WTC11 (cell line): ENCODE measurements around the gene MON2. TPM values are rescaled to one million over a fixed set of nuclear protein-coding genes. Genes with fewer than 3 reads are reported as not detected.

Source experiments
- ATAC-seq: fragments of 200-7000 bp; cut with Tn5 transposase; 2 replicates; pipeline ENCODE4 v1.10.0; 2021; ENCODE audit warnings: mild to moderate bottlenecking, moderate library complexity
- CTCF ChIA-PET: fragments of 300-600 bp; sonication (Branson Sonifier 250); formaldehyde crosslinking; loops from one replicate; lab custom pipeline; 2021; ENCODE audit warnings: antibody characterized with exemption; lab: Charles Lee
- POLR2A ChIA-PET: fragments of 350-600 bp; sonication (Branson Sonifier 250); formaldehyde crosslinking; loops from one replicate; lab custom pipeline; 2021; ENCODE audit warnings: antibody characterized with exemption; lab: Charles Lee
- DNase-seq: peaks from one replicate; pipeline ENCODE4 v3.0.0; 2021; ENCODE audit warnings: low spot score
- H3K27ac Mint-ChIP-seq: 2 replicates; pipeline ENCODE4 v1.8.0; 2021; ENCODE audit warnings: mixed read lengths
- H3K27me3 Mint-ChIP-seq: 2 replicates; pipeline ENCODE4 v1.8.0; 2021; ENCODE audit warnings: low read depth, mild to moderate bottlenecking, moderate library complexity, mixed read lengths
- H3K36me3 Mint-ChIP-seq: 2 replicates; pipeline ENCODE4 v1.8.0; 2021; ENCODE audit warnings: mixed read lengths
- H3K4me1 Mint-ChIP-seq: 2 replicates; pipeline ENCODE4 v1.8.0; 2022; ENCODE audit warnings: mixed read lengths
- H3K4me3 Mint-ChIP-seq: 2 replicates; pipeline ENCODE4 v1.8.0; 2021; ENCODE audit warnings: mild to moderate bottlenecking, moderate library complexity, mixed read lengths
- H3K9me3 Mint-ChIP-seq: 2 replicates; pipeline ENCODE4 v1.8.0; 2021; ENCODE audit warnings: mixed read lengths
- ESRRA ChIP-seq: sonication (generic); formaldehyde crosslinking; IDR thresholded peaks from 2 replicates; pipeline ENCODE4 v1.8.1; 2022; ENCODE audit warnings: mild to moderate bottlenecking, missing genetic modification reagents, borderline replicate concordance
- GABPB1 ChIP-seq: sonication (generic); formaldehyde crosslinking; IDR thresholded peaks from 2 replicates; pipeline ENCODE4 v1.8.1; 2023; ENCODE audit warnings: mild to moderate bottlenecking, missing genetic modification reagents
- SMAD3 ChIP-seq: sonication (generic); formaldehyde crosslinking; IDR thresholded peaks from 2 replicates; pipeline ENCODE4 v1.8.0; 2022; ENCODE audit warnings: missing genetic modification reagents, mild to moderate bottlenecking, borderline replicate concordance
- SP1 ChIP-seq: sonication (generic); formaldehyde crosslinking; conservative IDR thresholded peaks from 2 replicates; pipeline ENCODE4 v1.8.1; 2022; ENCODE audit warnings: missing genetic modification reagents
- TCF7 ChIP-seq: sonication (generic); formaldehyde crosslinking; IDR thresholded peaks from 2 replicates; pipeline ENCODE4 v1.8.0; 2022; ENCODE audit warnings: mild to moderate bottlenecking, low read depth, missing genetic modification reagents, moderate library complexity
- ZNF263 ChIP-seq: sonication (generic); formaldehyde crosslinking; IDR thresholded peaks from 2 replicates; pipeline ENCODE4 v1.8.1; 2022; ENCODE audit warnings: low read depth, mild to moderate bottlenecking, moderate library complexity, missing genetic modification reagents
- ZNF317 ChIP-seq: sonication (generic); formaldehyde crosslinking; IDR thresholded peaks from 2 replicates; pipeline ENCODE4 v1.8.1; 2023; ENCODE audit warnings: low read depth, mild to moderate bottlenecking, moderate library complexity, missing genetic modification reagents, borderline replicate concordance
- ZNF416 ChIP-seq: fragments of 250-450 bp; sonication (Bioruptor Pico); IDR thresholded peaks from 2 replicates; pipeline ENCODE4 v1.9.0; 2021; ENCODE audit warnings: mild to moderate bottlenecking, inconsistent platforms
- total RNA-seq: library from RNA; stranded (reverse); gene quantifications from 3 replicates; pipeline ENCODE4 v1.2.3, GENCODE V29; 2021
- TF ChIP-seq, protein P1 (sequence below): fragments of 250-450 bp; sonication (Bioruptor Pico); conservative IDR thresholded peaks from 2 replicates; pipeline ENCODE4 v1.9.0; 2021; ENCODE audit warnings: mild to moderate bottlenecking
- TF ChIP-seq, protein P2 (sequence below): sonication (generic); formaldehyde crosslinking; IDR thresholded peaks from 2 replicates; pipeline ENCODE4 v1.8.1; 2023; ENCODE audit warnings: mild to moderate bottlenecking, missing genetic modification reagents, moderate library complexity
- TF ChIP-seq, protein P3 (sequence below): sonication (generic); formaldehyde crosslinking; conservative IDR thresholded peaks from 2 replicates; pipeline ENCODE4 v1.8.1; 2023; ENCODE audit warnings: mild to moderate bottlenecking, low read depth, missing genetic modification reagents, moderate library complexity
- TF ChIP-seq, protein P4 (sequence below): sonication (generic); formaldehyde crosslinking; IDR thresholded peaks from 2 replicates; pipeline ENCODE4 v1.8.0; 2022; ENCODE audit warnings: mild to moderate bottlenecking, missing genetic modification reagents
- TF ChIP-seq, protein P5 (sequence below): fragments of 250-450 bp; sonication (Bioruptor Pico); IDR thresholded peaks from 2 replicates; pipeline ENCODE4 v1.9.0; 2021; ENCODE audit warnings: mild to moderate bottlenecking
- TF ChIP-seq, protein P6 (sequence below): sonication (generic); formaldehyde crosslinking; IDR thresholded peaks from 2 replicates; pipeline ENCODE4 v1.8.1; 2022; ENCODE audit warnings: low read depth, missing genetic modification reagents, borderline replicate concordance
- TF ChIP-seq, protein P7 (sequence below): sonication (generic); formaldehyde crosslinking; conservative IDR thresholded peaks from 2 replicates; pipeline ENCODE4 v1.8.1; 2022; ENCODE audit warnings: mild to moderate bottlenecking, missing genetic modification reagents

Gene MON2
- total RNA-seq, 1 experiment from 2014 or later, result 25.8 TPM

DNA sequence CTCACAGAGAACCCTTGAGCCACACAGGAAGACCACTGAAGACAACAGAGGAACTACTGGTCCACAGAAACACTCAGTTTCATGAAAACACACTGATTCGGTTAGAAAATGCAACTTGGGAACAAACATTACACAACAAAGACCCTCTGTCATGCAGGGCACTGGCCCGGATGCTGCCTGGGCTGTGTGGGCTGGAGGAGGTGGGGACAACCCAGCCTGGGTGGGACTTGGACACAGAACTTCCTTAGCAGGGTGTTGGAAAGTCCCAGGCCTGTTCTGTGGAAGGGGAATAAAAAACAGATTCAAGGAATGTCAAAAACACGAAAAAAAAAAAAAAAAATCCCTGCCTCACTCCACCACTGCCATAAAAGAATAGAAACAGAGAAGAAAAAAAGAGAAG is 181.0 kb downstream of the MON2 start:
- no peak for TF ChIP-seq ZNF416 (CRISPR knock-in tag)
- TF ChIP-seq, all 79 proteins: peak for 0
- peaks cover 69% of the 10 kb centered on the region for H3K4me1 Mint-ChIP-seq
- peaks cover 37% of the 10 kb centered on the region for H3K36me3 Mint-ChIP-seq
- ATAC-seq, result peak; percentile 72
- H3K27ac Mint-ChIP-seq, result no peak overlapping the region
- POLR2A ChIA-PET, result interaction anchor here (1.5 kb wide), 1 partner anchor 58 kb away, joined by 3 read pairs; no protein-coding TSS in a partner anchor
- CTCF ChIA-PET, result no interaction called here
- no peak for DNase-seq
- no peaks in the 10 kb centered on the region for H3K9me3 Mint-ChIP-seq
- H3K27me3 Mint-ChIP-seq, result peaks cover 37% of the 10 kb centered on the region
- no peak overlapping the region for H3K4me3 Mint-ChIP-seq

DNA sequence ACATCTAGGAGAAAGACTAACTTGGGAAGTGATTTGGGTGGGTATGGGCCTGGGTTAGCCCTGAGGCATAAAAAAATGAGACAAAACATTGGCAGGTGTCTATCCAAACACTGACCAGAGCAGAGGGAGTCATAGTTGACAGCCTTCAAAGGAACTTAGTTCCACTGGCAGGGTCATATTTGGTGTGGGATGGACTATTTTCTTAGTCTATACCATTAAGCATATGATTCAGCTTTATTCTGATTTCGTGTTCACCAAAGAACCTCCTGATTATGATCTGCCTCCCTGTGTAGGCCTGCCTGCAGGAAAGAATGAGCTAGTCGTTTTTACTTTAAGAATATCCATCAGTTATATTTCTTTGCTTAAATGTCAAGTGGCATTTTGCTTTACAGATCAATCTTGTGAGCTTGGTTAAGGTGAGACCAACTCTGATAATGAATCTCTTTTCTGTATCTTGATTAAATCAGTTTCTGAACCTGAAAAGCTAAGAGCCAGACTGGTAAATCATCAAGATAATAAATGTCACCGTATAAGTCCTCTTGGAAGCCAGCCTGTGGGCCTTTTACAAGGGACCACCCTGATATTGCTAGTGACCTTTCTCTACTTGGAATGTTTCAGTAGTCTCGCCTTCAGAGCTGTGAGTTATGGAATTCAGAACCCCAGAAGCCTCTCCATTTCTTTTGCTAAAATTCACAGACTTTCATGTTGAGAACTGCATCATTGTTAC is 182.9 kb downstream of the MON2 start:
- ATAC-seq, result no peak
- TF ChIP-seq SMAD3 (CRISPR knock-in tag), result no peak
- TF ChIP-seq, protein P1, sequence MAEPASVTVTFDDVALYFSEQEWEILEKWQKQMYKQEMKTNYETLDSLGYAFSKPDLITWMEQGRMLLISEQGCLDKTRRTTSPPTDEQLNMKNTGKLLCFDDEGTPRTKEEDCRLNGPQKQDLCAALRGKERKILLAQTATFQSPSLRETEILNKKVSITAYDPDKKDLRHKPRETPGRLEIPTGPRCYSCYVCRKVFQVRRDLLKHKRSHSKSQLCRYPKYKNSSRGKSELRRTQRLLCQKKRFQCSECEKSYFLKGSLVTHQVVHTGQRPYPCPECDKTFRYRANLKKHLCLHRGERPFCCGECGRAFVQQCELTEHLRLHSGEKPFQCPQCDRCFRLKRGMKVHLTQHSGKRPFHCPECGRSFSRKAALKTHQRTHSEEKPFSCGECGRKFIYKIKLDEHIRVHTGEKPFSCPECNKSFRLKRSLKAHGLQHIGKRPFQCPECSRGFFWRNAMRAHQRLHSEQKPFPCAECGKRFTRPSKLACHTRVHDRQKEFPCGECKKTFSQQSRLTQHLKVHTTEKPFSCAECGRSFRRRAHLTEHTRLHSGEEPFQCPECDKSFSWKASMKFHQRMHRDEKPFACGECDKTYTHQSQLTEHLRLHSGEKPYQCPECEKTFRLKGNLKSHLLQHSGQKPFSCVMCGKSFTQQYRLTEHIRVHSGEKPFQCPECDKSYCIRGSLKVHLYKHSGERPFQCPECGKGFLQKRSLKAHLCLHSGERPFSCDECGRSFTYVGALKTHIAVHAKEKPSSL (CRISPR knock-in tag), result no peak
- no peak for TF ChIP-seq SP1
- TF ChIP-seq, protein P2, sequence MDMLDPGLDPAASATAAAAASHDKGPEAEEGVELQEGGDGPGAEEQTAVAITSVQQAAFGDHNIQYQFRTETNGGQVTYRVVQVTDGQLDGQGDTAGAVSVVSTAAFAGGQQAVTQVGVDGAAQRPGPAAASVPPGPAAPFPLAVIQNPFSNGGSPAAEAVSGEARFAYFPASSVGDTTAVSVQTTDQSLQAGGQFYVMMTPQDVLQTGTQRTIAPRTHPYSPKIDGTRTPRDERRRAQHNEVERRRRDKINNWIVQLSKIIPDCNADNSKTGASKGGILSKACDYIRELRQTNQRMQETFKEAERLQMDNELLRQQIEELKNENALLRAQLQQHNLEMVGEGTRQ (CRISPR knock-in tag), result no peak
- TF ChIP-seq, protein P3, sequence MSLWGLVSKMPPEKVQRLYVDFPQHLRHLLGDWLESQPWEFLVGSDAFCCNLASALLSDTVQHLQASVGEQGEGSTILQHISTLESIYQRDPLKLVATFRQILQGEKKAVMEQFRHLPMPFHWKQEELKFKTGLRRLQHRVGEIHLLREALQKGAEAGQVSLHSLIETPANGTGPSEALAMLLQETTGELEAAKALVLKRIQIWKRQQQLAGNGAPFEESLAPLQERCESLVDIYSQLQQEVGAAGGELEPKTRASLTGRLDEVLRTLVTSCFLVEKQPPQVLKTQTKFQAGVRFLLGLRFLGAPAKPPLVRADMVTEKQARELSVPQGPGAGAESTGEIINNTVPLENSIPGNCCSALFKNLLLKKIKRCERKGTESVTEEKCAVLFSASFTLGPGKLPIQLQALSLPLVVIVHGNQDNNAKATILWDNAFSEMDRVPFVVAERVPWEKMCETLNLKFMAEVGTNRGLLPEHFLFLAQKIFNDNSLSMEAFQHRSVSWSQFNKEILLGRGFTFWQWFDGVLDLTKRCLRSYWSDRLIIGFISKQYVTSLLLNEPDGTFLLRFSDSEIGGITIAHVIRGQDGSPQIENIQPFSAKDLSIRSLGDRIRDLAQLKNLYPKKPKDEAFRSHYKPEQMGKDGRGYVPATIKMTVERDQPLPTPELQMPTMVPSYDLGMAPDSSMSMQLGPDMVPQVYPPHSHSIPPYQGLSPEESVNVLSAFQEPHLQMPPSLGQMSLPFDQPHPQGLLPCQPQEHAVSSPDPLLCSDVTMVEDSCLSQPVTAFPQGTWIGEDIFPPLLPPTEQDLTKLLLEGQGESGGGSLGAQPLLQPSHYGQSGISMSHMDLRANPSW (CRISPR knock-in tag), result no peak
- no peak for TF ChIP-seq ZNF317 (CRISPR knock-in tag)
- TF ChIP-seq, protein P4, sequence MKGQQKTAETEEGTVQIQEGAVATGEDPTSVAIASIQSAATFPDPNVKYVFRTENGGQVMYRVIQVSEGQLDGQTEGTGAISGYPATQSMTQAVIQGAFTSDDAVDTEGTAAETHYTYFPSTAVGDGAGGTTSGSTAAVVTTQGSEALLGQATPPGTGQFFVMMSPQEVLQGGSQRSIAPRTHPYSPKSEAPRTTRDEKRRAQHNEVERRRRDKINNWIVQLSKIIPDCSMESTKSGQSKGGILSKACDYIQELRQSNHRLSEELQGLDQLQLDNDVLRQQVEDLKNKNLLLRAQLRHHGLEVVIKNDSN, result no peak
- no peak for TF ChIP-seq TCF7 (CRISPR knock-in tag)
- TF ChIP-seq, protein P5, sequence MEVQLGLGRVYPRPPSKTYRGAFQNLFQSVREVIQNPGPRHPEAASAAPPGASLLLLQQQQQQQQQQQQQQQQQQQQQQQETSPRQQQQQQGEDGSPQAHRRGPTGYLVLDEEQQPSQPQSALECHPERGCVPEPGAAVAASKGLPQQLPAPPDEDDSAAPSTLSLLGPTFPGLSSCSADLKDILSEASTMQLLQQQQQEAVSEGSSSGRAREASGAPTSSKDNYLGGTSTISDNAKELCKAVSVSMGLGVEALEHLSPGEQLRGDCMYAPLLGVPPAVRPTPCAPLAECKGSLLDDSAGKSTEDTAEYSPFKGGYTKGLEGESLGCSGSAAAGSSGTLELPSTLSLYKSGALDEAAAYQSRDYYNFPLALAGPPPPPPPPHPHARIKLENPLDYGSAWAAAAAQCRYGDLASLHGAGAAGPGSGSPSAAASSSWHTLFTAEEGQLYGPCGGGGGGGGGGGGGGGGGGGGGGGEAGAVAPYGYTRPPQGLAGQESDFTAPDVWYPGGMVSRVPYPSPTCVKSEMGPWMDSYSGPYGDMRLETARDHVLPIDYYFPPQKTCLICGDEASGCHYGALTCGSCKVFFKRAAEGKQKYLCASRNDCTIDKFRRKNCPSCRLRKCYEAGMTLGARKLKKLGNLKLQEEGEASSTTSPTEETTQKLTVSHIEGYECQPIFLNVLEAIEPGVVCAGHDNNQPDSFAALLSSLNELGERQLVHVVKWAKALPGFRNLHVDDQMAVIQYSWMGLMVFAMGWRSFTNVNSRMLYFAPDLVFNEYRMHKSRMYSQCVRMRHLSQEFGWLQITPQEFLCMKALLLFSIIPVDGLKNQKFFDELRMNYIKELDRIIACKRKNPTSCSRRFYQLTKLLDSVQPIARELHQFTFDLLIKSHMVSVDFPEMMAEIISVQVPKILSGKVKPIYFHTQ (CRISPR knock-in tag), result no peak
- no peak for TF ChIP-seq ESRRA (CRISPR knock-in tag)
- TF ChIP-seq ZNF263, result no peak
- TF ChIP-seq GABPB1, result no peak
- TF ChIP-seq, protein P6, sequence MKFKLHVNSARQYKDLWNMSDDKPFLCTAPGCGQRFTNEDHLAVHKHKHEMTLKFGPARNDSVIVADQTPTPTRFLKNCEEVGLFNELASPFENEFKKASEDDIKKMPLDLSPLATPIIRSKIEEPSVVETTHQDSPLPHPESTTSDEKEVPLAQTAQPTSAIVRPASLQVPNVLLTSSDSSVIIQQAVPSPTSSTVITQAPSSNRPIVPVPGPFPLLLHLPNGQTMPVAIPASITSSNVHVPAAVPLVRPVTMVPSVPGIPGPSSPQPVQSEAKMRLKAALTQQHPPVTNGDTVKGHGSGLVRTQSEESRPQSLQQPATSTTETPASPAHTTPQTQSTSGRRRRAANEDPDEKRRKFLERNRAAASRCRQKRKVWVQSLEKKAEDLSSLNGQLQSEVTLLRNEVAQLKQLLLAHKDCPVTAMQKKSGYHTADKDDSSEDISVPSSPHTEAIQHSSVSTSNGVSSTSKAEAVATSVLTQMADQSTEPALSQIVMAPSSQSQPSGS (CRISPR knock-in tag), result no peak
- TF ChIP-seq, protein P7, sequence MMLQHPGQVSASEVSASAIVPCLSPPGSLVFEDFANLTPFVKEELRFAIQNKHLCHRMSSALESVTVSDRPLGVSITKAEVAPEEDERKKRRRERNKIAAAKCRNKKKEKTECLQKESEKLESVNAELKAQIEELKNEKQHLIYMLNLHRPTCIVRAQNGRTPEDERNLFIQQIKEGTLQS (CRISPR knock-in tag), result no peak
- no peak for DNase-seq
- Mint-ChIP-seq H3K27me3 (peaks cover 54% of the 10 kb centered on the region), H3K27ac (no peak overlapping the region), H3K36me3 (peaks cover 37% of the 10 kb centered on the region), H3K9me3 (no peaks in the 10 kb centered on the region), H3K4me1 (peaks cover 78% of the 10 kb centered on the region), H3K4me3 (no peak overlapping the region)
- CTCF ChIA-PET, result no interaction called here
- POLR2A ChIA-PET, result interaction anchor here (0.6 to 1.5 kb wide), 2 partner anchors 46 to 56 kb away, joined by 3 read pairs; no protein-coding TSS in a partner anchor
